EL (cell line): ENCODE results near the gene NPPA.
A peak's percentile ranks its signal among the peaks of the same experiment; 100 is the strongest.
"Not testable (repeated sequence)": the region's sequence is repeated elsewhere in the genome, so short reads cannot be mapped to it uniquely, and the experiment has no call there.

Experiments used
- DNase-seq: peaks from one replicate; pipeline ENCODE4 v3.0.0-alpha.2; 2016

Gene NPPA

GRCh38 chr1:11805422-11806306 lies 41.9 kb downstream of the NPPA start, which contains the start of the genes CLCN6 and MTHFR:
Gene CLCN6, plus strand, starts transcription at chr1:11806191. Its CDS starts 72 bp downstream, at chr1:11806263.
Gene MTHFR, minus strand, starts transcription at chr1:11805964. Its CDS starts 2,848 bp downstream, at chr1:11803116.
- peak; percentile 100 for DNase-seq

GRCh38 chr1:11804666-11805421 lies 42.7 kb downstream of the NPPA start:
- peak; percentile 43 for DNase-seq

- not testable (repeated sequence) for DNase-seq
These were observed 43.5 kb downstream of the NPPA start for GRCh38 chr1:11803924-11804665.

DNA sequence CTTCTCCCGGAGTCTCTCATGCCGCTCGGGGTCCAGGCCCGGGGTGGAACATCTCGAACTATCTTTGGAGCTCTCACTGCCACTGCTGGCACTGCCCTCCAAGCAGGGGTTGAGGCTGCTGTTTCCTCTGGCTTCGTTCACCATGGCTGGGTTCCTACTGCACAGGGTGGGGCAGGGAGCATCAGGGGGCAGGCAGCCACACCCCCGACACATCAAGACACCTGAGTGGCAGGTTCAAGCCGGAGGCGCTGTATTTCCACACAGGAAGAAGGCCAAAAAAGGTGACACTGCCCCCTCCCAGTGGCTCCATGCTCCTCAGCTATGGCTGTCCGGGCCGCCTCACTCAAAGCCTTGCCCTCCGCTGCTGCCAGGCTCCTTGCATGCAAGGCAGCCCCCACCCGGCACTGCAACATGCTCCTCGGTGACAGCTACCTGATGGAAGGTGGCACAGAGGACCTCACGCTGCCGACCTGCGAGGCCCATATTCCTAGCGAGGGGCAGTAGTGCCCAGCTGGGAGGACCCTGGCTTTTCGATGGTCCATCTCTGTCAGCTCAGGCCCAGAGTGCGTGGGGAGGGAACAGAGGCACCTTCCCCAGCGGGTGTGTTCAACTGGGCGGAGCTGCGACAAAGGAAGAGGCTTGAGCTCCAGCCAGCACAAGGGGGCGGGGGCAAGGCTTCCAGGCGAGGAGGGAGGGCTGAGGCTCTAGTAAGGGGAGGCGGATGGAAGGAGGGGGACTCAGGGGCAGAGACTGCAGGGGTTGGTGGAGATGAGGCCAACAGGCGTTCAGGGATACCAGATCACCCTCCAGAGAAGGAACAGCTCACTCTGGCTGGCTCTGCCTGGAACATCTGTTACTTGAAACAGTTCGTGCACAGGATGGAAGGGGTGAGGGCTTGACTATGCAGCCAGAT lies 44.4 kb downstream of the NPPA start:
- DNase-seq: peak; percentile 97

DNA sequence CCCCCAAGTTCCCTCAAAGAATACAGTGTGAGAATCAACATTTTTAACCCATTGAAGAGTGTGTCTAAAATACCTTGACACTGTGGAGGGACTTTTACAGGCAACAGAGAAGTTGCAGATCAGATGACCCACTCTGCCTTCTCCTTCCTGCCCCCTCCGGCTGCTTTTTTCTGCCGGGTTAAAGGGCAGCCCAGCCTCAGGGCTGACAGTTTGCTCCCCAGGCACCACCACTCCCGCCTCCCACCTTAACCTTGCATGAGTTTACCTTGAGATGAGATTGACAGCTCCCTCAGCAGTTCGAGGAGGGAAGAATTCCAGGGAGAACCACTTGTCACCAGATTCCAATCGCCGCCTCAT lies 45.0 kb downstream of the NPPA start:
- peak; percentile 31 for DNase-seq

GRCh38 chr1:11800756-11801433 lies 46.7 kb downstream of the NPPA start:
- no peak for DNase-seq

GRCh38 chr1:11800391-11800755 lies 47.2 kb downstream of the NPPA start:
- no peak for DNase-seq

DNA sequence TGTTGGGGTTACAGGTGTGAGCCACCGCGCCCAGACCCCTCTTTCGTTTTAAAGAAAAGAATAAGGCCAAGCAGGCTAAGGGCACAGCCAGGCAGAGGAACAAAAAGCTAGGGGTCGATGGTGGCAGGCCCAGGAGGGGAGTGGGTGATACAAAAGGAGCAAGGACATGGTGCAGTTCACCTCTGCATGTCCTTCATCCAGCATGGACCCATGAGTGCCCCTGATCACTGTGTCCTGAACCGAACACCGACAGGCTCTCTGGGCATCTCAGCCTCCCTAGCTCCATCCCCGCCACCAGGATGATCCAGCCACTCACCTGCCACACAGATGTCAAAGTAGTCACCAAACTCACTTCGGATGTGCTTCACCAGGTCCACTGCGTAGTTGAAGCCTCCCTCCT lies 47.7 kb downstream of the NPPA start:
- DNase-seq: no peak

- no peak for DNase-seq
These were observed 48.5 kb downstream of the NPPA start for GRCh38 chr1:11799099-11799498.

DNA sequence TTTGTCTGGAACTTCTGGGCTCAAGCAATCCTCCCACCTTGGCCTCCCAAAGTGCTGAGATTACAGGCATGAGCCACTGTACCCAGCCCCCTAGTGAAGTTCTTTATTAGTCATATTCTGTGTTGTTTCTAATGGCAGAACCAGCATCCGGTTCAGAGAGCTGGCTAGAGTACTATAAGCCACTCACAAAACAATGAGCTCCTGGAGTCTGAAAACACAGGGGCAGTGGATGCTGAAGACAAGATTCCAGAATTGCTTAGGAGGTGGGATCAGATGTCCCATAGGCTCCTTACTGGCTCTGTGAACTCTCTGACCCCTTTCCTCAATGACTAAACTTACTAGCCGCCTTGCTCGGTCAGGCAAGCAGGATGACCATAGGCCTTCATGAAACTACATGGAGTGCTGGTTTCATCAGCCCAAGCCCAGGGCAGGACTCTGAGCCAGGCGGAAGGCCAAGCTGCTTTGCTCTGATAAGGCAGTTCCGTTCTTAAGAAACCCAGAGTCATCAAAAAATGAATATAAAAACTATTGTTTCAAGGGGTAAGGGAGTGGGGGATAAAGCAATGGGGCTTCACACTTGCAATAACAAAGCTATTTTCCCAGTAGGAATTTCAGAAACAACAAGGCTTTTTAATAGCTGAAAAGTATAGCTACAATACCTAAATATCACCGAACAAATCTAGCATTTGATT lies 49.9 kb downstream of the NPPA start:
- no peak for DNase-seq

GRCh38 chr1:11796036-11796828 lies 51.4 kb downstream of the NPPA start:
- peak; percentile 29 for DNase-seq
